ENCODE measurements around the gene ATRNL1. TPM values are rescaled to one million over a fixed set of nuclear protein-coding genes. Genes with fewer than 3 reads are reported as not detected.
"Not testable (repeated sequence)": the region's sequence is repeated elsewhere in the genome, so short reads cannot be mapped to it uniquely, and the experiment has no call there.

The ATRNL1 gene
- total RNA-seq, 2 donors from 2014 or later: 0.37 to 2.9 TPM

DNA sequence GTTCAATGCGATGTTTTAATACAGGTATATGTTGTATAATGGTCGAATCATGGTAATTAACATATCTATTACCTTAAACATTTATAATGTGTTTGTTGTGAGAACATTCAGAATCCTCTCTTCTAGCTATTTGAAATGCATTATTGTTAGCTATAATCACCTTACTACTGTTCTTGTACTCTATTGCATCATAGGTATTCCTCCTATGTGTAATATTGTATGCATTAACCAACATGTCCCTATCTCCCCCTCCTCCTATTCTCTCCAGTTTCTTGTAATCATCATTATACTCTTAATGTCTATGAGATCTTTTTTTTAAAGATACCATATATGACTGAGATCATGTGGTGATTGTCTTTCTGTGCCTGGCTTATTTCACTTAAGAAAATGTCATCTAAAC lies 235.2 kb downstream of the ATRNL1 start:
- H3K27me3 ChIP-seq: no peaks in the 10 kb centered on the region
- TF ChIP-seq, protein P1, sequence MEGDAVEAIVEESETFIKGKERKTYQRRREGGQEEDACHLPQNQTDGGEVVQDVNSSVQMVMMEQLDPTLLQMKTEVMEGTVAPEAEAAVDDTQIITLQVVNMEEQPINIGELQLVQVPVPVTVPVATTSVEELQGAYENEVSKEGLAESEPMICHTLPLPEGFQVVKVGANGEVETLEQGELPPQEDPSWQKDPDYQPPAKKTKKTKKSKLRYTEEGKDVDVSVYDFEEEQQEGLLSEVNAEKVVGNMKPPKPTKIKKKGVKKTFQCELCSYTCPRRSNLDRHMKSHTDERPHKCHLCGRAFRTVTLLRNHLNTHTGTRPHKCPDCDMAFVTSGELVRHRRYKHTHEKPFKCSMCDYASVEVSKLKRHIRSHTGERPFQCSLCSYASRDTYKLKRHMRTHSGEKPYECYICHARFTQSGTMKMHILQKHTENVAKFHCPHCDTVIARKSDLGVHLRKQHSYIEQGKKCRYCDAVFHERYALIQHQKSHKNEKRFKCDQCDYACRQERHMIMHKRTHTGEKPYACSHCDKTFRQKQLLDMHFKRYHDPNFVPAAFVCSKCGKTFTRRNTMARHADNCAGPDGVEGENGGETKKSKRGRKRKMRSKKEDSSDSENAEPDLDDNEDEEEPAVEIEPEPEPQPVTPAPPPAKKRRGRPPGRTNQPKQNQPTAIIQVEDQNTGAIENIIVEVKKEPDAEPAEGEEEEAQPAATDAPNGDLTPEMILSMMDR (IDR thresholded peaks at IDR 0.05): no peak
- intact Hi-C loops (cut with DNase I): no loop called here
- no peaks in the 10 kb centered on the region for H3K4me1 ChIP-seq
- no peak overlapping the region for H3K27ac ChIP-seq
- DNase-seq: no peak
- H3K4me3 ChIP-seq: no peak overlapping the region
- no peak overlapping the region for H3K9ac ChIP-seq (ENCODE audit: low read depth in 2 of 2, low read length in 2 of 2)
- no peaks in the 10 kb centered on the region for H3K36me3 ChIP-seq
- H3K9me3 ChIP-seq: no peaks in the 10 kb centered on the region

DNA sequence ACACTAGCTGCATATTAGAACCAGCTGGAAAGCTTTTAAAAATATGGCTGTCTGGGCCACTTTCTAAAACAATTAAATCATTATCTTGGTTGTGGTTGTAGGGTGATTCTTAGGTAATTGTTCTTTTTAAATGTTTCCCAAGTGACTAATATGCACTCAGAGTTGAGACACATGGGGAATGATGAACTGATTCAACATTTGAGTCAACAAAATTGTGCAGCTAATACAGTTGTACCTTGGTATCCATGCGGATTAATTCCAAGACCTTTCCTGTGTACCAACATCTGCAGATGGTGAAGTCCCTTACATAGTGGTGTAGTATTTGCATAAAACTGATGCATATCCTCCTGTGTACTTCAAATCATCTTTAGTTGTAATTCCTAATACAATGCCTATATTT lies 242.2 kb downstream of the ATRNL1 start:
- H3K4me3 ChIP-seq: no peak overlapping the region
- TF ChIP-seq, protein P1 (IDR thresholded peaks at IDR 0.05): no peak
- no peaks in the 10 kb centered on the region for H3K9me3 ChIP-seq
- no peak overlapping the region for H3K9ac ChIP-seq (ENCODE audit: low read depth in 2 of 2, low read length in 2 of 2)
- no peaks in the 10 kb centered on the region for H3K4me1 ChIP-seq
- no peak overlapping the region for H3K27ac ChIP-seq
- intact Hi-C loops (cut with DNase I): no loop called here
- no peaks in the 10 kb centered on the region for H3K36me3 ChIP-seq
- no peaks in the 10 kb centered on the region for H3K27me3 ChIP-seq
- DNase-seq: no peak

DNA sequence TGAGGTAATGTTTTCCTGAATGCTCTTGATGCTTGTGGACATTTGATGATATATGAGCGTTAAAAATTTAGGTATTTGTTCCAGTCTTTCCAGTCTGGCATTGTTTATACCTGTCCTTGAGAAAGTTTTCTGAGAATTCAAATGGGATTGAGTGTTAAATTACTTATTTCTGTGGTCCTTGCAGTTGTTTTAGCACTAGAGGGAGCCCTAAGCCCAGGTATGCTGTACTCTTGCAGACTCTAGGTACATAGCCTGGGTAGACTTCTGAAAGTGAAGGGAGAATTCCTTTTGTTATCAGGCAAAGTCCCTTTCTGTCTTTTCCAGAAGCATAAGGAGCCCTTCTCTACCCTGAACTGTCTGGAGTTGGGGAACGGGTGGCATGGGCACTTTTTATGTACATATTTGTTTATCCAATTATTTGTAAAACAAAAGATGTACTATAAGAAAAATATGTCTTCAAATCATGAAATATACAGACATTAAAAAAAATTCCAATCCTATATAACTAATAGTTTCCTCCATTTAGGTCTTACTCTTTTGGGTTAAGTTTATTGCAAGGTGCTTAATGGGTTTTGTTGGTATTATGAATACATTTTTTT lies 262.1 kb downstream of the ATRNL1 start:
- H3K4me1 ChIP-seq: no peaks in the 10 kb centered on the region
- peak; percentile 25 for DNase-seq
- no peaks in the 10 kb centered on the region for H3K36me3 ChIP-seq
- intact Hi-C loops (cut with DNase I): no loop called here
- TF ChIP-seq, protein P1 (IDR thresholded peaks at IDR 0.05): peak; percentile 29
- H3K27me3 ChIP-seq: no peaks in the 10 kb centered on the region
- no peak overlapping the region for H3K4me3 ChIP-seq
- no peak overlapping the region for H3K27ac ChIP-seq
- H3K9ac ChIP-seq (ENCODE audit: low read depth in 2 of 2, low read length in 2 of 2): no peak overlapping the region
- H3K9me3 ChIP-seq: no peaks in the 10 kb centered on the region

DNA sequence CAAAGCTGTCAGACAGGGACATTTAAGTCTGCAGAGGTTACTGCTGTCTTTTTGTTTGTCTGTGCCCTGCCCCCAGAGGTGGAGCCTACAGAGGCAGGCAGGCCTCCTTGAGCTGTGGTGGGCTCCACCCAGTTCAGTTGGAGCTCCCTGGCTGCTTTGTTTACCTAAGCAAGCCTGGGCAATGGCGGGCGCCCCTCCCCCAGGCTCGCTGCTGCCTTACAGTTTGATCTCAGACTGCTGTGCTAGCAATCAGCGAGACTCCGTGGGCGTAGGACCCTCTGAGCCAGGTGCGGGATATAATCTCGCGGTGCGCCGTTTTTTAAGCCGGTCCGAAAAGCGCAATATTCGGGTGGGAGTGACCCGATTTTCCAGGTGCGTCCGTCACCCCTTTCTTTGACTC lies 274.8 kb downstream of the ATRNL1 start:
- H3K9me3 ChIP-seq; intact Hi-C loops (cut with DNase I); H3K36me3 ChIP-seq; DNase-seq; H3K4me1 ChIP-seq; H3K27ac ChIP-seq; H3K27me3 ChIP-seq; H3K4me3 ChIP-seq; H3K9ac ChIP-seq (ENCODE audit: low read depth in 2 of 2, low read length in 2 of 2): not testable (repeated sequence)

DNA sequence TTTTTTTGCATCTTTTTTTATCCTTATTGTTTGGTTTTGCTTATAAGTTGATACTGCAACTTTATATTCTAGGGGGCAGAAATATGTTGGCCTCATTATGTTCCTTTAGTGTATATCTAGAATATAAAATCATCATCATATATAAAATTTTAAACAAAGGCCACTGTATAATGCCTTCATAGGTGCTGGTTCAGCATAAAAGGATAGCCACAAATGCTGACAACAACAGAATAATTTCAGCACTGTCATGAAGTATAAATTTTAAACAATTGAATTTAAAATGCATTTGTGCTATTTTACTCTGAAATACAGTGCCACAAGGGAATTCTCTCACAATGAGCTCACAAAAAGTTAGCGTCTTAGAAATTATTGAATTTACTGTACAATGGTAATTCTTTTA lies 285.9 kb downstream of the ATRNL1 start:
- TF ChIP-seq, protein P1 (IDR thresholded peaks at IDR 0.05): no peak
- intact Hi-C loops (cut with DNase I): no loop called here
- no peak overlapping the region for H3K27ac ChIP-seq

DNA sequence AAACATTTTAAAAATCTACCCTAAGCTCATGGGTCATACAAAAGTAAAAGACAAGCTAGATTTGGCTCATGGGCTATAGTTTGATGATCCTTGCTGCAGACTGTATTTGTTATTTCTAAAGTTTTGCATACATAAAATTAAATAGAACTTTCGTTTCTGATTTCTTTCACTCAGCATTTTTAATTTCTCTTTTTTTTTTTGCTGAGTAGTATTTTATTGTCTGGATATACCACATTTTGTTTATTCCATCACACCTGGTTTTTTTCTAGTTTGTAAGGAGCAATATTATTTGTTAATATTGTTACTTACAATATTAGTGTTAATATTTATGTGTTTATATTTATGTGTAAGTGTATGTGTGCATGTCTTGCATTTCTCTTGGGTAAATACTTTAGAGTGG lies 291.5 kb downstream of the ATRNL1 start:
- intact Hi-C loops (cut with DNase I): no loop called here

More for the DNA sequence above, 285.9 kb downstream of the ATRNL1 start:
- H3K4me1 ChIP-seq: no peaks in the 10 kb centered on the region
- H3K36me3 ChIP-seq: no peaks in the 10 kb centered on the region
- H3K9me3 ChIP-seq: no peaks in the 10 kb centered on the region
- no peak for DNase-seq
- H3K4me3 ChIP-seq: no peak overlapping the region
- H3K9ac ChIP-seq (ENCODE audit: low read depth in 2 of 2, low read length in 2 of 2): no peak overlapping the region
- H3K27me3 ChIP-seq: no peaks in the 10 kb centered on the region

More for the DNA sequence above, 291.5 kb downstream of the ATRNL1 start:
- Histone ChIP-seq H3K27me3 (no peaks in the 10 kb centered on the region), H3K36me3 (no peaks in the 10 kb centered on the region), H3K27ac (no peak overlapping the region), H3K4me3 (no peak overlapping the region), H3K9me3 (no peaks in the 10 kb centered on the region), H3K4me1 (no peaks in the 10 kb centered on the region), H3K9ac (ENCODE audit: low read depth in 2 of 2, low read length in 2 of 2) (no peak overlapping the region)
- no peak for DNase-seq
- TF ChIP-seq, protein P1 (IDR thresholded peaks at IDR 0.05): no peak

Data from colonic mucosa (tissue), 4 donors.